CD14-positive monocyte (primary cell): ENCODE data around the gene DNAH2. TPM values are rescaled to one million over a fixed set of nuclear protein-coding genes. Genes with fewer than 3 reads are reported as not detected.
A peak's percentile ranks its signal among the peaks of the same experiment; 100 is the strongest.

Experiments
- DNase-seq, 3 donors: peaks; one replicate each; pipeline ENCODE4 v3.0.0-alpha.2; 2011 to 2022
- H2AFZ ChIP-seq: 2 replicates; pipeline ENCODE4 v1.6.0; 2012; ENCODE audit warnings: mild to moderate bottlenecking, low read depth, low read length, inconsistent platforms; ENCODE audit not compliant: insufficient read depth, poor library complexity, severe bottlenecking
- H3K27ac ChIP-seq, 2 donors: 1 replicate in 1 of 2; 2 replicates in 1 of 2; pipeline ENCODE4 v1.5.1; 2012 to 2013; ENCODE audit warnings: low read length in 2 of 2, control low read depth in 1 of 2, inconsistent platforms in 1 of 2, low read depth in 1 of 2, mild to moderate bottlenecking in 1 of 2
- H3K27me3 ChIP-seq, 2 donors: one replicate each; pipeline versions ENCODE4 v1.6.0 to v1.6.1; 2011 to 2013; ENCODE audit warnings: low read length in 2 of 2; ENCODE audit not compliant: control insufficient read depth in 2 of 2, insufficient read depth in 2 of 2
- H3K36me3 ChIP-seq, 2 donors: replicated peaks in 1 of 2; 1 replicate in 1 of 2; 2 replicates in 1 of 2; pipeline versions ENCODE4 v1.5.1 to v1.6.1; 2012 to 2013; ENCODE audit warnings: low read length in 2 of 2, control low read depth in 1 of 2, inconsistent platforms in 1 of 2, mild to moderate bottlenecking in 1 of 2; ENCODE audit not compliant: insufficient read depth in 2 of 2, control insufficient read depth in 1 of 2
- H3K4me1 ChIP-seq, 2 donors: 1 replicate in 1 of 2; 2 replicates in 1 of 2; pipeline versions ENCODE4 v1.5.1 to v1.6.1; 2012 to 2013; ENCODE audit warnings: low read length in 2 of 2, control low read depth in 1 of 2, inconsistent platforms in 1 of 2, mild to moderate bottlenecking in 1 of 2, moderate library complexity in 1 of 2; ENCODE audit not compliant: insufficient read depth in 2 of 2, control insufficient read depth in 1 of 2
- H3K4me2 ChIP-seq: replicated peaks from 2 replicates; pipeline ENCODE3; 2012; ENCODE audit warnings: low read length, moderate library complexity, mild to moderate bottlenecking; ENCODE audit not compliant: poor library complexity, severe bottlenecking; ENCODE audit errors: extremely low read depth
- H3K4me3 ChIP-seq, 3 experiments: fragments of 200-600 bp in 1 of 3; sonication (generic) in 1 of 3; replicated peaks in 1 of 3; 1 replicate in 2 of 3; 2 replicates in 1 of 3; pipeline ENCODE4 v1.5.1; 2011 to 2013; ENCODE audit warnings: low read length in 3 of 3, mild to moderate bottlenecking in 3 of 3, control low read depth in 2 of 3, low read depth in 2 of 3, inconsistent platforms in 1 of 3, moderate library complexity in 1 of 3
- H3K79me2 ChIP-seq: 2 replicates; pipeline ENCODE4 v1.6.0; 2012; ENCODE audit warnings: mild to moderate bottlenecking, control low read depth, inconsistent platforms, low read length, moderate library complexity; ENCODE audit not compliant: insufficient read depth
- H3K9ac ChIP-seq: 2 replicates; pipeline ENCODE4 v1.6.0; 2017; ENCODE audit warnings: low read length, mild to moderate bottlenecking; ENCODE audit not compliant: insufficient read depth, poor library complexity, severe bottlenecking
- H3K9me3 ChIP-seq, 2 donors: replicated peaks in 1 of 2; 1 replicate in 1 of 2; 2 replicates in 1 of 2; pipeline versions ENCODE4 v1.5.1 to v1.6.1; 2012 to 2013; ENCODE audit warnings: low read length in 2 of 2, control low read depth in 1 of 2; ENCODE audit not compliant: control insufficient read depth in 1 of 2, insufficient read depth in 1 of 2
- H4K20me1 ChIP-seq: 2 replicates; pipeline ENCODE4 v1.6.0; 2012; ENCODE audit warnings: mild to moderate bottlenecking, low read length, control low read depth, moderate library complexity; ENCODE audit not compliant: insufficient read depth
- H3K27ac Mint-ChIP-seq, 7 donors: one replicate each; pipeline ENCODE4 v1.8.0; 2020; ENCODE audit warnings: mild to moderate bottlenecking in 7 of 7, mixed read lengths in 7 of 7, moderate library complexity in 6 of 7, inconsistent platforms in 2 of 7
- H3K27me3 Mint-ChIP-seq, 3 donors: one replicate each; pipeline ENCODE4 v1.8.0; 2021 to 2022; ENCODE audit warnings: low read depth in 3 of 3, mild to moderate bottlenecking in 3 of 3, mixed read lengths in 3 of 3, moderate library complexity in 3 of 3, inconsistent platforms in 1 of 3
- H3K36me3 Mint-ChIP-seq, 2 donors: one replicate each; pipeline ENCODE4 v1.8.0; 2020; ENCODE audit warnings: mixed read lengths in 2 of 2, inconsistent platforms in 1 of 2, mild to moderate bottlenecking in 1 of 2
- H3K4me1 Mint-ChIP-seq: one replicate; pipeline ENCODE4 v1.8.0; 2020; ENCODE audit warnings: mild to moderate bottlenecking, mixed read lengths
- H3K4me3 Mint-ChIP-seq, 2 donors: one replicate each; pipeline ENCODE4 v1.8.0; 2020; ENCODE audit warnings: mild to moderate bottlenecking in 2 of 2, mixed read lengths in 2 of 2, moderate library complexity in 1 of 2
- H3K9me3 Mint-ChIP-seq, 7 donors: one replicate each; pipeline ENCODE4 v1.8.0; 2020 to 2022; ENCODE audit warnings: mixed read lengths in 7 of 7, mild to moderate bottlenecking in 6 of 7, moderate library complexity in 6 of 7, inconsistent platforms in 2 of 7
- WGBS: methylation state at CpG from one replicate; pipeline ENCODE4 v1.1.5; 2013; ENCODE audit warnings: missing lambda C conversion rate; ENCODE audit not compliant: insufficient coverage; 5-methylcytosine and 5-hydroxymethylcytosine counted together
- intact Hi-C, 2 donors: fragments of 100-400 bp; cut with micrococcal nuclease; formaldehyde crosslinking; loops; one replicate each; pipeline versions ENCODE4 v1.15.0 to v1.15.1; 2023
- polyA plus RNA-seq, 3 donors: library from polyadenylated mRNA; depleted of rRNA in 1 of 3; unstranded in 2 of 3; stranded (reverse) in 1 of 3; fragments of 300-500 nt in 2 of 3; fragments of >200 nt in 1 of 3; fragmentation: Illumina TruSeq in 2 of 3; gene quantifications; 1 replicate in 2 of 3; 2 replicates in 1 of 3; pipeline ENCODE4 v1.2.3, GENCODE V29; 2012 to 2021
- TF ChIP-seq, protein P1 (sequence below): fragments of 200-600 bp; IDR thresholded peaks from one replicate; pipeline ENCODE4 v1.8.0; 2022; ENCODE audit warnings: antibody characterized with exemption, mild to moderate bottlenecking

The DNAH2 gene
- polyA plus RNA-seq, 3 donors = 0.03 to 0.15 TPM; not detected in 1

DNA sequence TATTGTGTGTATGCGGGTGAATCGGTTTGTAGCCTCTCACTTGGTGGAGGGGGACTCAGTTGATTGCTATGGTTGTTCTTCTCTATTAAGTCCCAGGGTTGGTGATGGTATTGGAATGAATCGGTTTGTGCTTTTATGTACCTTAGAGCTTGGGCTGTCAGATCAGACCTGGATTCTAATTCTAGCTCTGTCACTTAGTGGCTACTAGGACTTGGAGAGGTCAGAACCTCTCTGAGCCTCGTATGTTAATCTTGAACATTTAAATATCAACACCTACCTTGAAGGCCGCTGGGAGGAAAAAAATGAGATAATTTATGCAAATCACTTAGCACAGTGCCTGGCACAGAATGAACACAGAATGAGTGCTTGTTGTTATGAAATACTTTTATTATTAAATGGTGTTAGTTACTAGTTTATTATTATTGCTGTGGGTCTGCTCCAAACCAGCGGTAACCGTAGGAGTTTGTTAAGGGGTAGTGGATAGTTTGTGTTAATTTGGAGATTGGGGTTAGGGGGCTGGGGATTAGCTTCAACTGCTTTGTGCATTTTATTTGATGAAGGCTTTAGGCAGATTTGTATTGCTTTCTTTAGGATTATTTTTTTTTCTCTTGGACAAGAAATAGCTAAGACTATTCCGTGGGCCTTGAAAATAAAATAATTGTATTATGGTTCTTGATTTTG is 120.0 kb downstream of the DNAH2 start:
- H4K20me1 ChIP-seq = peaks cover 4% of the 10 kb centered on the region
- H3K27ac ChIP-seq = peak overlapping the region; percentile 93 to 98
- Mint-ChIP-seq H3K9me3 (peaks cover 0 to 2% (median 0%) of the 10 kb centered on the region in 7 donors), H3K36me3 (peaks cover 17 to 24% of the 10 kb centered on the region in 2 donors), H3K4me3 (peak overlapping the region; percentile 94 to 95), H3K27ac (peak overlapping the region; percentile 91 to 100 (median 98)), H3K4me1 (peaks cover 61% of the 10 kb centered on the region), H3K27me3 (peaks cover 7 to 12% (median 8%) of the 10 kb centered on the region in 3 donors)
- TF ChIP-seq, protein P1, sequence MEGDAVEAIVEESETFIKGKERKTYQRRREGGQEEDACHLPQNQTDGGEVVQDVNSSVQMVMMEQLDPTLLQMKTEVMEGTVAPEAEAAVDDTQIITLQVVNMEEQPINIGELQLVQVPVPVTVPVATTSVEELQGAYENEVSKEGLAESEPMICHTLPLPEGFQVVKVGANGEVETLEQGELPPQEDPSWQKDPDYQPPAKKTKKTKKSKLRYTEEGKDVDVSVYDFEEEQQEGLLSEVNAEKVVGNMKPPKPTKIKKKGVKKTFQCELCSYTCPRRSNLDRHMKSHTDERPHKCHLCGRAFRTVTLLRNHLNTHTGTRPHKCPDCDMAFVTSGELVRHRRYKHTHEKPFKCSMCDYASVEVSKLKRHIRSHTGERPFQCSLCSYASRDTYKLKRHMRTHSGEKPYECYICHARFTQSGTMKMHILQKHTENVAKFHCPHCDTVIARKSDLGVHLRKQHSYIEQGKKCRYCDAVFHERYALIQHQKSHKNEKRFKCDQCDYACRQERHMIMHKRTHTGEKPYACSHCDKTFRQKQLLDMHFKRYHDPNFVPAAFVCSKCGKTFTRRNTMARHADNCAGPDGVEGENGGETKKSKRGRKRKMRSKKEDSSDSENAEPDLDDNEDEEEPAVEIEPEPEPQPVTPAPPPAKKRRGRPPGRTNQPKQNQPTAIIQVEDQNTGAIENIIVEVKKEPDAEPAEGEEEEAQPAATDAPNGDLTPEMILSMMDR = no peak
- peak in 1 of 3 donors; percentile 17 for DNase-seq
- H3K4me1 ChIP-seq = peaks cover 69 to 78% of the 10 kb centered on the region in 2 donors
- peak overlapping the region; percentile 91 for H3K9ac ChIP-seq
- 21% methylated on average over 6 of the region's 8 CpGs for WGBS
- H3K9me3 ChIP-seq = no peaks in the 10 kb centered on the region
- H3K4me2 ChIP-seq = peak overlapping the region; percentile 95
- H3K4me3 ChIP-seq = peak overlapping the region; percentile 29 to 92 (median 72)
- intact Hi-C loops = loop anchor here in 1 of 2 donors (10.0 kb wide), 1 partner anchor 317 kb away; the partner anchor contains the start of gene PER1
- H3K27me3 ChIP-seq = no peaks in the 10 kb centered on the region
- H2AFZ ChIP-seq = no peak overlapping the region
- peaks cover 0 to 3% of the 10 kb centered on the region in 2 donors for H3K36me3 ChIP-seq
- peaks cover 49% of the 10 kb centered on the region for H3K79me2 ChIP-seq

GRCh38 chr17:7838090-7839075 is 120.8 kb downstream of the DNAH2 start:
- Mint-ChIP-seq H3K36me3 (peaks cover 17 to 24% of the 10 kb centered on the region in 2 donors), H3K4me1 (peaks cover 57% of the 10 kb centered on the region), H3K4me3 (peak overlapping the region; percentile 95 to 98), H3K9me3 (peaks cover 0 to 3% (median 0%) of the 10 kb centered on the region in 7 donors), H3K27ac (peak overlapping the region; percentile 97 to 100 (median 100)), H3K27me3 (peaks cover under 1 to 10% (median 8%) of the 10 kb centered on the region in 3 donors)
- peaks cover 67 to 73% of the 10 kb centered on the region in 2 donors for H3K4me1 ChIP-seq
- H3K36me3 ChIP-seq = peaks cover 0 to 3% of the 10 kb centered on the region in 2 donors
- peak; percentile 74 to 83 (median 79) for DNase-seq
- peak overlapping the region; percentile 54 to 92 (median 57) for H3K4me3 ChIP-seq
- no peaks in the 10 kb centered on the region for H3K27me3 ChIP-seq
- peak overlapping the region; percentile 68 for H3K9ac ChIP-seq
- H3K9me3 ChIP-seq = no peaks in the 10 kb centered on the region
- no peak overlapping the region for H2AFZ ChIP-seq
- peak overlapping the region; percentile 96 to 100 for H3K27ac ChIP-seq
- intact Hi-C loops = loop anchor here in 1 of 2 donors (10.0 kb wide), 1 partner anchor 316 kb away; the partner anchor contains the start of gene PER1
- 0% methylated on average over 5 of the region's 12 CpGs for WGBS
- peaks cover 52% of the 10 kb centered on the region for H3K79me2 ChIP-seq
- H4K20me1 ChIP-seq = peaks cover 4% of the 10 kb centered on the region
- H3K4me2 ChIP-seq = peak overlapping the region; percentile 95
- TF ChIP-seq, protein P1 = no peak
